M059J (cell line): ENCODE data around the gene NEU4. TPM values are rescaled to one million over a fixed set of nuclear protein-coding genes. Genes with fewer than 3 reads are reported as not detected.
"Not testable (repeated sequence)": the region's sequence is repeated elsewhere in the genome, so short reads cannot be mapped to it uniquely, and the experiment has no call there.

Experiments
- DNase-seq: peaks from one replicate; pipeline ENCODE4 v3.0.0-alpha.2; 2012; ENCODE audit warnings: low read depth
- total RNA-seq: library from RNA; depleted of rRNA; stranded (reverse); fragments of >200 nt; shearing (Covaris generic); gene quantifications from 2 replicates; pipeline ENCODE4 v1.2.3, GENCODE V29; 2014

The NEU4 gene
- total RNA-seq, 1 experiment from 2014 or later: not detected

DNA sequence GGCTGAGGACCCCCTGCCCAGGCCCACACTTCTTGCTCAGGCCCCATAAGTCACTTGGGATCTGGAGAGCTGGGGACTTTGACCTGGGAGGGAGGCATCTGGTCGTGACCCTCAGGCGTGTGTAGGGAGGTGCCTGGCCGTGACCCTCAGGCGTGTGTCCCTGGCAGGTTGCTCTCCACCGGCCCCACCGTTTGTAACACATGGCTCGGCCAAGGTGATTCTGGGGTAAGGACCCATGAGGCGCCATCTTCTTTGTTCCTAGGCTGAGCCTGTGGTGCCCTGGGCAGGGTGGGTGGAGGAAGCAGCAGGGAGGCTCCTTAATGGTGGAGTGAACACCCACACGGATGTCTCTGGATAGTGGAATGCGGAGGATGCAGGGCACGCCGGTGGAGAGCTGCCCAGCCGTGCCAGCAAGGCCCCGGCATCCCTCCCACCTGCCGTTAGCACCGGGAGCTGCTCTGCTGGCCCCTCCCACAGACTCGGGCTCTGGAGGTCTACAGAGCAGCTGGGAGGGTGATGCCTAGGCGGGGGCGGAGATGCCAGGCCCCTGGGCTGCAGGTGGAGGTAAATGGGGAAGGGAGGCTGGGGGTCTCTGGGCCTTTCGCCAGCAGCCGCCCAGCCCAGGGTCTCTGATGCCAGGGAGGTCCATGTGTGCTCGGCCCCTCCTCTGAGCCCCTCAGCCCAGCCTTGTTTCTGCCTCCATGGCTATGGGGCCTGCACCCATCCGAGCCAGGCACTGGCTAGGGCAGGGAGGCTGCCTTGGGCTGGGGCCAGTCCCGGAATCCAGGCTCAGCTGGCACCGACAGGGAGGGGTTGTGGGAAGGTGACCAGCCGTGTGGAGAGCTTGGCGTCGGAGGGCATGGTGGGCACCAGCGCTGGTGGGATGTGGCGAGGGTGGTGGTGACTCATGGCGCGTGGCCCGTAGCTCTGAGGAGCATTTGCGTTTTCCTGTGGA is 33.5 kb upstream of the NEU4 start:
- DNase-seq: no peak

DNA sequence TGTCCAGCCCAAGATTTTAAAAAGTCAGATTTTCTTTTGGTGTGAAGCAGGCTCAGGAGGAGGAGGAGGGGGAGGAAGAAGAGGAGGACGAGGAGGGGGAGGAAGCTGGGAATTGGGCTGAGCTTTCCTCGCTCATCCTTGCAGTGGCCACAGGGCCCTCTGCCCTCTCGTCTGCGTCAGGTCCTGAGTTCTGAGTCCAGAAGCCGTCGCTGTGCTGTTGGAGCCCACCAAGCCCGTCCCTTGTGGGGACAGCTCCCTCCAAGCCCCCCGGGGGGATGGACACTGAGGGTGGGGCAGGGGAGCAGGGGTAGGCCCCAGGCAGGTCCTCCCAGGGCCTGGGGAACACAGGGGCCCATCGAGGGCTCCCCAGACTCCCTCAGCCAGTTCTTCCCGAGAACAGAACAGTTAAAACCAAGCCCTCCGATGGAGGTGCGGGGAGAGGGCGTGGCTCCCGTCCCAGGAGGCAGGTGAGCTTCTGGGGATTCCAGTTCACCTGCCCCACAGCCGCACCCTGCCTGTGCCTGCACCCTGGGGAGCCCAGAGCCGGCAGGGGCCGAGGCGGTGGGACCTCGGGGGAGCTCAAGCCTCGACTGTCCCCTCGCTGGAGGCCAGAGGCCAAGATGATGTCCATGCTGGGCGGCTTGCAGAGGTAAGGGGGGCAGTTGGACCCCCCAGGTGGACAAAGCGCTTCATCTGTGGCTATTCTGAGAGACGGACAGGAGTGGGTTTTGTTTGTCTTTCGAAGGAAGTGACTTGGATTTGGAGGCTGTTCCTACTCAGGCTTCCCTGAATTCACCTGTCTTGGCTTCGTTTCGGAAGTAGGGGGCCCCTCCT is 32.4 kb upstream of the NEU4 start, which contains the start of gene GAL3ST2:
TSS of gene GAL3ST2 (plus strand) at position 487 of the 834 bp plus-strand sequence. CDS start at position 621, 134 bp downstream.
- DNase-seq: no peak

DNA sequence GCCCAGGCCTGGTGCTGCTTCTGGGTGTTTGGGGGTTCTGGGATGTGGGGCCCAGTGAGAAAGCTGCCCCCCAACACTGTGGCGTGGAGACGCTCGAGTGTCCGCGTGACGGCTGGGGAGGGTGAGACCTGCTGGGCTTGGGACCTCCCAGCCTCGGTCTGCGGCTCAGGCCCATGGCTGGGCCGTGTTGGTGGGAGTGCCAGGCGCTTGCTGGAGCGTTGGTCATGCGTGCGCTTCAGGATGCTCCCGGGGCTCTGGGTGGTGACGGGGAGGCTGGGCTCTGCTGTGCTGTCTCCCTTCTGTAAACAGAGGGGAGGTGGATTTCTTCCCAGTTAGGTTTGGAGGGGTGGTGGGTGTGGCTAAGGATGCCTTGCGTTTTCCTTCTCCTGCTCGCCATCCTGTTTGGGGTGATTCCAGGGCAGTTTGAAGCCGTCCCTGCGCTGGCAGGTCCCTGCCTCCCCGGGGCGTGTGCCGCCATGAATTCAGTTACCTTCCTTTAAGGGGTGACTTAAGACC is 31.8 kb upstream of the NEU4 start:
- no peak for DNase-seq

DNA sequence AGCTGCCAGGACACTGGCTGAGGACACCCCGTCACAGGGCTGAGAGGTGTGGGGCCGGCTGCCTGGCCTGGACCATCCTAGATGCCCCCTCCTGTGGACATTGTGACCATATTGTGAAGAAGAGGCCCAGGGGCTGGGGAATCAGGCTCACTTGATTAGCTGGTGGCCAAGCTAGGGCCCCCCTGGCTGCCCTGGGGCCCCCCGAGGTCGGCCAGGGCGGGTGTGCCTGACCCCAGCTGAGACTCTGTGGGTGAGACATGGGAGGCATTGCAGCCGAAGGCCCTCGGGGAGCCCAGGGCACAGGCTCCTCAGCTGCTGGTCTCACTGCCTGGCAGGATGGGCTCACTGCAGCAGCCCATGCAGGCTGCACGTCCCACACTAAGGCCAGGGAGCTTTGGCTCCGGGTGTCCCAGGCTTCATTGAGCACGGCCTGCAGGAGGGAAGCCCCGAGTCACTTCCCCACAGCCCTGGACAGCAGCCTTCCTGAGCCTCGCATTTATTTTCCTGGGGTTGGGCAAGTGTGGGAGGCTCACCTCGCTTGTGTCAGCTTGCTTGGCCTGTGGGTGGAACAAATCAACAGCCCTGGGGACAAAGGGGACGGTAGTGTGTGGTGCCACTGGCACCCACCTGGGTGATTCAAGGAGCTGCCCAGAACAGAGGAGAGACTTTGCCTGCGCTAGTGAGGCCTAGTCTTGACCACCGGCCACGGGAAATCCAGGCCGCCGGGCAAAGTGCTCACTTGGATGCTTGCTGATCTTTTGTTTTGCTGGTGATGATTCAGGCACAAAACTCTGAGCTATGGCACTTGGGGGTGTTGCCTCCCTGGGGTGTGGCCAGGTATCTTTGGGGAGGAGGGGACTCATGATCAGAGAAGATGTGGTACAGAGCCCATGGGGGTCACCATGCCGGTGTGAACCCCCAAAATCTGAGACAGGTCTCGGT is 31.0 kb upstream of the NEU4 start:
- DNase-seq: no peak

DNA sequence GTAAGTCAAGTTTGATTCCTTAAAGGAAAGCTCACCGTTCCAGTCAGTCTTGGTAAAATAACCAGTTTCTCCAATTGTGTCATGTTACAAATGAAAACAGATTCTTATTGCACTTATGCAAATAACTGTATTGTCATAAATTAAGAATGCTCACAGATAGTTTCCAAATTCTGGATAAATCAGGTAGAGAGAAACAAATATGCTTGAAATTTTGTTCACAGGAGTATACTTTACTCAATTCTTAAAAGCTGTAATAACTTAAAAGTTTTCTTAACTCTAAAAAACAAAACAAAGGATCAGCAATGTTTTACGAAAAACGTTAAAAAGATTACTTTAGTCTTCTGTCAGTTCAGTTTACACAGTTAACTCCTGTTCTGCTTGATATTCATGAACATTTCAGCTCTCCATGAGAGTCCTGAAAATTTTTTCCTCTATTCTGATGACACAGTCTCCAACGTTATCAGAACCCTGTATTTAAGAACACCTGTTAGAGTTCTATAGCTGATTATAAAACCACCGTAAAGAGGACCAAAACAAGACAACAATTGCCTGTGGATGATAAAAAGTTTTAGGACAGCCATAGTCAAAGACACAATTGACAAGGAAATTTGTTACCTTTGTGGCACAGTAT is 27.9 kb upstream of the NEU4 start:
- DNase-seq: no peak

DNA sequence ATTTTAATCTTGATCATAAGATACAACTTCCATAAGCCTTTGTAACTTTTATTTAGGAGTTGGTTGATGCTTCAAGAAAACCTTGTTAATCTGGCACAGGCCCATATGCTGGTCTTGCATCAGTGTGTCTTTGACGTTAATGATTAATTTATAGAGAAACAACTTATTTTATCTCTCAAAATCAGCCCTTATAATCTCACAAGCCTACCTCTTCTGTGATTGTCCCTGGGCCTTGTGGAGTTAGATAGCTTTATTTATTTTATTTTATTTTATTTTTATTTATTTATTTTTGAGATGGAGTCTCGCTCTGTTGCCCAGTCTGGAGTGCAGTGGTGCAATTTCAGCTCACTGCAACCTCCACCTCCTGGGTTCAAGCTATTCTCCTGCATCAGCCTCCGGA is 26.9 kb upstream of the NEU4 start:
- DNase-seq: not testable (repeated sequence)

DNA sequence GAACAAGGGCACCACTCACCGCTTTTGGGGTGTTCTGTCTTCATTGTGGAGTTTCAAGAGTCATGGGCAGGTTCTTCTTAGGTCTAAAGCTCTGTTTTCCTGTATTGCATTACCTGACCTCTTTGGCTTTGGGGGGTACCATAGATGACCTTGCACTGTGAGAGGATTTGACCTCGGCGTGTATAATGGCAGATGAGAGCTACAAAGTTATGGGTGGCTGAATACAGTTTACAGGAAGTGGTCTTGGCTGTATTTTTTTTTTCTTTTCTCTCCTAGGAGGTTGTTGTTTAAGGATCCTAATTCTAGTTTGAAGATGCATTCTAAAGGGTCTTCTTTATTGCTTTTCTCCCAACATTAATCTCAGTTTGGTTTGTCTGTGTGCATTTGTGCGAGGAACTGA is 20.9 kb upstream of the NEU4 start:
- DNase-seq: no peak

DNA sequence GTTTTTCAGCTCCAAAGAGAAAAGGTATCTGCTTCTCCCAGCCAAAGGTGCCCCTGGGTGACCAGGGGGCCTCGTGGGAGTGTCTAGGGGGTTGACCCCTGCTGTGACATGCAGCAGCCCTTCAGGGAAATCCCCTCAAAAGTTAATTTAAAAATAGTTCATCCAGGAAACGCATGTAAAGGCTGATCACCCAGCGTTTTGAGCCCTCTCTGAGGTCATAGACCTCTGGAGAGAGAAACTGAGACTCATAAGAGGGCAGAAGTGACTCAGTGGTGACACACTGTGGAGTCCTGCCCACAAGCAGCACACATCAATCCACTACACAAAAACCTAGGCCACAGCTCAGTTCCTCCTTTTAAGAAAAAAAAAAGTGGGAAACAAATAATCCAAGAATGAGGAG is 20.4 kb upstream of the NEU4 start:
- peak; percentile 16 for DNase-seq

DNA sequence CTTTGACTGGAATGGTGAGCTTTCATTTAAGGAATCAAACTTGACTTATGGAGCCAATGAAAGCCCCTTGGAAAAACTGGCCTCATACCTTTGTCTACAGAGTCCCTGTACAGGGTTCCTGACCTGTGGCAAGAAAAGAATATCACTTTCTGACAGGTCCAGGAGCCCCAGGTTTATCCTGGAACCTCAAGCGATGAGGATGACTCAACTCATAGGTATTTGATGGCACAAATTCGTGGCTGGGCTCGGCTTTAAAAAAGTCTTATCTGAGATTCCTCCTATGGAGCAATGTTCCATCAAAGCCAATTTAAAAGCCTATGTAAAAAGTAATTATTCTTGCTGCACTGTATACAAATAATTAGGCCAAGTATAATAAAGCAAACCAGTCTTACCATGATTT is 17.6 kb upstream of the NEU4 start:
- DNase-seq: peak; percentile 40

DNA sequence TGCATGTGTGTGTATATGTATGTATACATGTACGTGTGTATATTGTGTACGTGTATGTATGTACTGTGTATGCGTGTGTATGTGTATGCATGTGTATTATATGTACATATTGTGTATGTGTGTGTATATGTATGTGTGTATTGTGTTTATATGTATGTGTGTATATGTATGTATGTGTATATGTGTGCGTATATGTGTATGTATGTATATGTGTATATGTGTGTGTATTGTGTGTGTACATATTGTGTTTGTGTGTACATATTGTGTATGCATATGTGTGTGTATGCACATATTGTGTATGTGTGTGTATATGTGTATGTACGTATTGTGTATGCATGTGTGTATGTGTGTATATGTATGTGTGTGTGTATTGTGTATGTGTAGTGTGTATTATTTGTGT is 15.6 kb upstream of the NEU4 start:
- no peak for DNase-seq

DNA sequence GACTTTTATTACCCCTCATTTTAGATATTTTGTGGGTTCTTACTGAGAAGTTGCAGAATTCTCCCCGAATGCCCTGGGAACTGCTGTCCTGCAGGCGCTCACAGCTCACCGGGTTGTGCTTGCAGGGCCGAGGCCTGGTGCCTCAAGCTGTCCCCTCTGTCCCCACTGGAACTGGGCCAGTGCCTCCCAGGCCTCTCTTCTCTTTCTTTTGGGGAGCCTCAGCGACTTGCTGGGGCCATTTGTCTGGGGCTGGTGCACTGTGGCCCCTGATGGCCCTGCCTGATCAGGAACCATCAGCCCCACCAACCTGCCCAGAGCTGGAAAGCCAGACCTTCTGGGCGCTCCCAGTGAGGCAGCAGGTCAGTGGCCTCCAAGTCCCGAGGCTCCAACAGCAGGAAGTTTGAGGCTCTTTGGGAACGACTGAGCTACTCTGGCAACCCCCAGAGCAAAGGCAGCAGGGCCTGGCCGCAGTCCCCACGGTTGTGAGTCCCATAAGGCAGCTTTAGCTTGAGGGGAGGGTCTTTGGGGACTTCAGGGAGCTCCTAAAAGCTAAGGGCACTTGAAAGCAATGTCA is 14.7 kb upstream of the NEU4 start:
- DNase-seq: no peak

DNA sequence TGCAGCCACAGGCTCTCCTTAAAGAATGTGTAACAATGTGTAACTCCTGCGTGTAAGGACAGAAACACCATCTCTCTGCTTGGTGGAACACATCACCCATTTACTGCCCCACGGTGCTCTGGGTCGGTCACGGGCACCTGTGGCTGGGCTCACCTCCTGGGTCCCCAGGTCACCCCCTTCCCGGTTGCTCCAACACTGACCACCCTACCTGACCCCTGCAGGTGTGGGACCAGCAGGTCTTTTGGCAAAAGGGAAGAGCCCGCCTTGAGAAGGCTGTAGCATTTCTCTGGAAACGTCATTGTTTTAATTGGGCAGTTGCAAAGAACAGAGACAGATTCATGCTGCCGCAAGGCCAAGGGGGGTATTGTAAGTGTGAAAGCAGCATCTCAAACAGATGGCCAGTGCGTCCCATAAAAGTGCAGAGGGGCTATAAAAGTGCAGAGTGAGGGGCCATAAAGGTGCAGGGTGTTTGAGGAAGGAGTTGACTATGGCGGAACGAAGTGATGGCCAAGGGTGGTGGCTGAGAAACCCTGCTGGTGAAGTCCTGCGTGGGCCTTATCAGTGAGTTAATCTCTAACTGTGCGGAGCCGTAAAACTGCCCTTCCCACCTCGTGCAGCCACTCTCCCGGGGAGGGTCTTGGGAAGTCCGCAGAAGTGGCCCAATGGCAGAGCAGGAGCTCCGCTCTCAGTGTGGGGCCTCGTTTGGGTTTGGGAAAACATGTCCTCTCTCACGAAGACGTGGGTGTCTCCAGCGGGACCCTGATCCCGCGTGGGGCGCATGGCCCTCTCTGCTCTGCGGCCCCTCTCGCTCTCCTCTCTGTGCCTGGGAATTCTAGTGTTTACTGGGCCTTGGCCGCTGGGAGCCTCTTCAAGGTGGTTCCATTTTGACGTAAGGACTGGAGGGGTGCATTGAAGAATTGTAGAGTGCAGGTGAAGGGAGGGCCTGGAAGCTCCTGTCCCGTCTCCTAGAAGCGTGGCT is 13.7 kb upstream of the NEU4 start:
- no peak for DNase-seq

DNA sequence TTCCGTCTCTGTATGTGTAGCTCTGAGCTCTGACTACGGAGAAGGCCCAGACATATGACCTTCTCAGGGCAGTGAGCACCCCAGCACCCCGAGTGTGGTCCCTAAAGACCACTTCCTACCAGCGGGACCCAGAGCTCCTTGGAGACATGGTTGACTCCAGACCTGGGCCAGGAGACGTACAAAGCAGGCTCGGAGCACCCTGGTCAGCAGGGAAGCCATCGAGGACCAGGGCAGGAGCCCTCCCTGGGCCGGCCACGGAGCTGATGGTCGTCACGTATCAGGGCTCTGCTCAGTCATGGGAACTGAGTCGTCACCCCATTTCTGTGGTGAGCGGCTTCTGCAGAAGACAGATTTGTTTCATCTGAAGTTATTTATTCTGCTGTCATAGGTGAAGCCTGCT is 12.8 kb upstream of the NEU4 start:
- DNase-seq: no peak

DNA sequence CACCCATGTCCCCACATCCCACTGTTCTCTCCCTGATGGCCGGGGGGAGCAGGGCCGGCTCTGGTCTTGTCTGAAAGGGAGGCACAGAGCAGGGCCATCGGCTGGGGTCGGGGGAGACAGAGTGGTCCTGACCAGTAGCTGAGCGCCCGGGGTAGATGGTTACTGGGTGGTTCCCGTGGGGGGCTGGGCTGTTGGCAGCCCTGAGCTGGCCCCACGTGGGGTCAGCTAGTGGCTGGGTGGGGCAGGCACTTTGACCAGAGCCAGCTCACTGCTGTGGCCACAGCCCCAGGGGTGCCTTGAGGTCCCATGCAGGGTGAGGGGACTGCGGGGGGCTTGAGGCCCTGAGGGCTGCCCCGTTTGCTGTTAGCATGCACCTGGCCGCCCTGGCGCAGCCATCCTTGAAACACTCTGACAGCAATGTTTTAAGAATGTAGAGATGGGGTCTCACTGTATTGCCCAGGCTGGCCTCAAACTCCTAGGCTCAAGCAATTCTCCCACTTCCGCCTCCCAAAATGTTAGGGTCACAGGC is 12.3 kb upstream of the NEU4 start:
- no peak for DNase-seq

DNA sequence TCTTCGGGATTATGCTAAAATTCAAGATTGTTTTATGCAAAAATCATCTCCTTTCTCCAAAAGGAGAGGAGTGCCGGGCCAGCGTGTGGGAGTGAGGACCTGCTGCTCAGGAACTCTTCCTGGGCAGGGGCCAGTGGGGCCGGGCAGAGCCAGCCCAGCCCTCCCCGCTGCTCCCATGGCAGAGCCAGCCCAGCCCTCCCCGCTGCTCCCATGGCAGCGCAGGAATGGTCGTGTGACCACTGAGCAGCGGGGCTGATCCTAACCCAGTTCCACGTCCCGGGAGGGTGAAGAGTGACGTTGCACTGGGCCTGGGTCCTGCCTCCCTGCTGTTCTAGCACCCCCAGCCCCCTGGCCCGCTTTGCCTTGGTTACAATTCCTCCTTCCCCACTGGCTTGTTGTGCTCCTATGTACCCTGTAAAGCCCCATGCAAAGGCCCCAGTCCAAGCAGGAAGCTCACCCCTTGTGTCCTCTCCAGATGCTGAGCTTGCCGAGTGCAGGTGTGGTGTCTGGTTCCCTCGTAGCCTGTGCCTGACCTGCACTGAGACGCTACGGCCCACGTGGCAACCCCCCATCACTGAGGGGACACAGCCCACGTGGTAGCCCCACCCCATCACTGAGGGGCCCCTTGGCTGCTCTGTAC is 11.4 kb upstream of the NEU4 start:
- DNase-seq: no peak

DNA sequence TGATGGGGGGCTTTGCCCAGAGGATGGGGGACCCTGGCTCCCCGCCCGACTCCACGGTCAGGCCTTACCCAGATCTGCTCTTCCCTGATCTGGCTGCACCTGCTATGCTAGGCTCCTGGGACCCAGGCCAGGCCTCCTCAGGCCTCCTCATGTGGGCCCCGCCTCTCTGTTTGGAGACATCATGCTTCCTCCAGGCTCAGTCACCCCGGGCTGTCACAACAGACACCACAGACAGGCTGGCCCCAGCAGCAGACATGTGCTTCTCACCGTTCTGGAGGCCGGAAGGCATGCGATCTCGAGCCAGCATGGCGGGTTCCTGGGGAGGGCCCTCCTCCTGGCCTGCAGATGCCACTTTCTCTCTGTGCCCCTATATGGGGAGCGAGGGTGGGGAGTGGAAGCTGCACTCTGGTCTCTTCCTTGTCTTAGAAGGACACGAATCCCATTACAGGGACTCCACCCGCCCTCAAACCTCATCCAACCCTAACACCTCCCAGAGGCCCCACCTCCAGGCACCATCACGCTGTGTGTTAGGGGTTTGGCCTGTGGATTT is 10.8 kb upstream of the NEU4 start:
- no peak for DNase-seq

DNA sequence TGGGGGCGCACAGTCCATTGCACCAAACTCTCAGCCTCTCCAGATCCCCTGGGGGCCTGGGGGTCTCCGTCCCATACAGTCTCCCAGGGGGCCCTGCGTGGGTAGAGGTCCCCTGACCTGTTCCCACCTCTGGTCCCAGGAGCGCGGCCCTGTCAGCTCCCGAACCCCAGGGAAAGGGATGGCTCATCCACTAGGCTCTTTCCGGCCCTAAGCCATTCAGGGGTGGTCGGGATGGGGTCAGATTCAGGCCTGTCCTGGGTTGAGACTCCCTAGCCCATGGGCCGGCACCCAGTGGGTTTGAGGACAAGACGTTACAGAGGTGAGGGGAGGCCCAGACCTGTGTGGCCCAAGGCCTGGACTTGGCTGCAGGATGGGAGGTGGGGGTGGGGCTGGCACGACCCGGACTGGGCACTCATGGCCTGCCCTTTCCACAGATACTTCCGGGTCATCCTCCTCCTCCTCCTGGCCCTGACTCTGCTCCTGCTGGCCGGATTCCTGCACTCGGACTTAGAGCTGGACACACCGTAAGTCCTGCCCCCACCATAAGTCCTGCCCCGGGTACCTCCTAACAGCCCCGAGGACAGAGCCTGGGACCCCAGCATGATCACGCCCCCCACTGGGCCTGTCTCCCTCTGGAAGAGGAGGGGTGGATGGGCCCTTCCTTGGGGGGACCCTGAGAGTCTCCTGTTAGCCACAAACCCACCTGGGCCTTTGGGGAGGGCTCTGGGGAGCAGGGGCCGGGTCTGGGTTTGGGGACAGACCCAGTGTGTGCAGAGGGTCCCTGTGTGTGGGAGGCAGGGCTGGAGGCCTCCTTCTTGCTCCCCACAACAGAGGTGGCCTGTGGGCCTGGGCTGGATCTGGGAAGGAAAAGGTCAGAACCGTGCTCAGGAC is 10.1 kb upstream of the NEU4 start:
- no peak for DNase-seq
